K562 (cell line): ENCODE data around the gene CLDND1.

Experiments
- LARP7 ChIP-seq: fragments of 450-650 bp; IDR thresholded peaks from 2 replicates; pipeline ENCODE4 v1.6.1; 2016
- POLR2A ChIP-seq: fragments of 450-650 bp; conservative IDR thresholded peaks from 2 replicates; pipeline ENCODE4 v1.6.1; 2016
- RBM22 ChIP-seq: fragments of 200-400 bp; formaldehyde crosslinking; IDR thresholded peaks from 2 replicates; pipeline ENCODE4 v1.6.1; 2018; ENCODE audit warnings: low read length, low read depth; ENCODE audit not compliant: poor library complexity, severe bottlenecking
- SMARCB1 ChIP-seq: IDR thresholded peaks from 2 replicates; pipeline ENCODE4 v1.6.1; 2011; ENCODE audit warnings: improper control_type of control experiment, low read depth; ENCODE audit not compliant: insufficient read length

DNA sequence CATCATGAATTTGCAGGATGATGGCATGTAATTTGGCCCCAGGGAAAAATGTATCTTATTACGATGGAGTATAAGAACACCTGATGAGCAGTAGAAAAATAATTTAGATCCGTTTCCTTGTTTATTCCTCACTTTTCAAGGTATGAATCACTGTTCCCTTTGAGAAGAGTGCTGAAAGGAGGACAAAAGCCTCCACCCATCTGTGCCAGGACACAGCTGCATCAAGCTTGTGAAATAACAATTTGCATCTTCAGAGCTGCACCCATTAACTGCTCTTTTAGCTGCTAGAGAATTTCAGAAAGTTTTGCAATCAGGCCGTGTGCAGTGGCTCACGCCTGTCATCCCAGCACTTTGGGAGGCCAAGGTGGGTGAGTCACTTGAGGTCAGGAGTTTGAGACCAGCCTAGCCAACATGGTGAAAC lies 9.6 kb downstream of the CLDND1 start:
- TF ChIP-seq RBM22 (no peak), SMARCB1 (no peak), LARP7 (no peak), POLR2A (no peak)
